ENCODE results near the gene SLC26A8. TPM values are rescaled to one million over a fixed set of nuclear protein-coding genes. Genes with fewer than 3 reads are reported as not detected.

The SLC26A8 gene
- total RNA-seq, 1 donor: not detected

- H3K4me3 ChIP-seq (ENCODE audit: low read depth, low read length): no peak overlapping the region
- TF ChIP-seq CTCF (IDR thresholded peaks at IDR 0.05; ENCODE audit: insufficient read depth, low read depth, low read length): no peak
- no peak for DNase-seq (ENCODE audit: low read depth)
These were observed 120.8 kb downstream of the SLC26A8 start for GRCh38 chr6:35903679-35904078.

- DNase-seq (ENCODE audit: low read depth): no peak
- no peak for TF ChIP-seq CTCF (IDR thresholded peaks at IDR 0.05; ENCODE audit: insufficient read depth, low read depth, low read length)
- no peak overlapping the region for H3K4me3 ChIP-seq (ENCODE audit: low read depth, low read length)
These were observed 124.0 kb downstream of the SLC26A8 start for GRCh38 chr6:35900448-35900847.

GRCh38 chr6:35898003-35898402, 126.4 kb downstream of the SLC26A8 start:
- no peak overlapping the region for H3K4me3 ChIP-seq (ENCODE audit: low read depth, low read length)
- no peak for TF ChIP-seq CTCF (IDR thresholded peaks at IDR 0.05; ENCODE audit: insufficient read depth, low read depth, low read length)
- DNase-seq (ENCODE audit: low read depth): no peak

GRCh38 chr6:35897486-35897885, 127.0 kb downstream of the SLC26A8 start:
- no peak overlapping the region for H3K4me3 ChIP-seq (ENCODE audit: low read depth, low read length)
- no peak for DNase-seq (ENCODE audit: low read depth)
- TF ChIP-seq CTCF (IDR thresholded peaks at IDR 0.05; ENCODE audit: insufficient read depth, low read depth, low read length): no peak

- no peak for TF ChIP-seq CTCF (IDR thresholded peaks at IDR 0.05; ENCODE audit: insufficient read depth, low read depth, low read length)
- no peak for DNase-seq (ENCODE audit: low read depth)
- no peak overlapping the region for H3K4me3 ChIP-seq (ENCODE audit: low read depth, low read length)
These were observed 127.4 kb downstream of the SLC26A8 start for GRCh38 chr6:35897036-35897435.

- no peak for DNase-seq (ENCODE audit: low read depth)
- H3K4me3 ChIP-seq (ENCODE audit: low read depth, low read length): no peak overlapping the region
- TF ChIP-seq CTCF (IDR thresholded peaks at IDR 0.05; ENCODE audit: insufficient read depth, low read depth, low read length): no peak
These were observed 128.2 kb downstream of the SLC26A8 start for GRCh38 chr6:35896228-35896627.

GRCh38 chr6:35895560-35895959, 128.9 kb downstream of the SLC26A8 start:
- no peak for TF ChIP-seq CTCF (IDR thresholded peaks at IDR 0.05; ENCODE audit: insufficient read depth, low read depth, low read length)
- DNase-seq (ENCODE audit: low read depth): no peak
- H3K4me3 ChIP-seq (ENCODE audit: low read depth, low read length): no peak overlapping the region

Measured in fibroblast of villous mesenchyme (primary cell).